HCT116 (cell line): Measurements from ENCODE around the gene FAM98B. TPM values are rescaled to one million over a fixed set of nuclear protein-coding genes. Genes with fewer than 3 reads are reported as not detected.

Experiments used
- ATAC-seq: fragments of 200-7000 bp; cut with Tn5 transposase; 2 replicates; pipeline ENCODE4 v1.9.1; 2020; ENCODE audit warnings: mild to moderate bottlenecking, moderate library complexity
- BruUV-seq: library from RNA; stranded (reverse); fragments of 400-500 nt; replicated peaks from 2 replicates; lab custom pipeline; 2021; lab: Mats Ljungman, UMichigan
- CTCF ChIA-PET: fragments of 300-600 bp; sonication (Branson Sonifier 250); formaldehyde crosslinking; loops from one replicate; lab custom pipeline; 2021; ENCODE audit warnings: antibody characterized with exemption; lab: Charles Lee
- POLR2A ChIA-PET: fragments of 300-600, 350-600 bp; sonication (Branson Sonifier 250); formaldehyde crosslinking; loops from one replicate; lab custom pipeline; 2021; ENCODE audit warnings: antibody characterized with exemption; lab: Charles Lee
- RAD21 ChIA-PET, 2 experiments: fragments of 300-600 bp; sonication (Branson Sonifier 250); formaldehyde crosslinking; loops; one replicate each; lab custom pipeline; 2023; ENCODE audit warnings: low total read pairs in 2 of 2; ENCODE audit not compliant: uncharacterized antibody in 2 of 2, unreplicated experiment in 2 of 2, low non-redundant PET in 1 of 2; lab: Charles Lee
- DNase-seq: peaks from one replicate; pipeline ENCODE4 v3.0.0-alpha.2; 2010; ENCODE audit warnings: low read depth, low spot score
- H2AFZ ChIP-seq: fragments of 200-600 bp; shearing (Covaris generic), sonication (generic); 2 replicates; pipeline ENCODE4 v1.6.1; 2017; ENCODE audit warnings: low read depth, mixed run types, mixed read lengths, antibody characterized with exemption, low read length; ENCODE audit not compliant: poor library complexity, severe bottlenecking
- H3K27ac ChIP-seq: 2 replicates; pipeline ENCODE4 v1.5.1; 2012; ENCODE audit warnings: low read depth, low read length
- H3K27me3 ChIP-seq: fragments of 200-600 bp; sonication (generic); 2 replicates; pipeline ENCODE4 v1.6.1; 2016; ENCODE audit warnings: mixed run types, low read length, mixed read lengths; ENCODE audit not compliant: insufficient read depth
- H3K36me3 ChIP-seq, 2 experiments: fragments of 200-500 bp in 1 of 2; fragments of 200-600 bp in 1 of 2; sonication (Bioruptor generic) in 1 of 2; sonication (generic) in 1 of 2; 2 replicates each; pipeline versions ENCODE4 v1.5.1 to v1.6.1; 2014 to 2016; ENCODE audit warnings: low read length in 2 of 2, inconsistent platforms in 1 of 2, mixed read lengths in 1 of 2, mixed run types in 1 of 2; ENCODE audit not compliant: insufficient read depth in 2 of 2, control insufficient read depth in 1 of 2
- H3K4me1 ChIP-seq, 2 experiments: fragments of 200-600 bp in 1 of 2; sonication (generic) in 1 of 2; 2 replicates each; pipeline versions ENCODE4 v1.5.1 to v1.6.1; 2012 to 2017; ENCODE audit warnings: low read length in 2 of 2, inconsistent platforms in 1 of 2, mild to moderate bottlenecking in 1 of 2, mixed read lengths in 1 of 2, mixed run types in 1 of 2, moderate library complexity in 1 of 2; ENCODE audit not compliant: insufficient read depth in 2 of 2, control insufficient read depth in 1 of 2
- H3K4me2 ChIP-seq: fragments of 200-600 bp; sonication (generic); 2 replicates; pipeline ENCODE4 v1.6.1; 2017; ENCODE audit warnings: mixed run types, low read length, mixed read lengths
- H3K4me3 ChIP-seq, 2 experiments: fragments of 200-600 bp in 1 of 2; sonication (generic) in 1 of 2; replicated peaks in 1 of 2; 2 replicates each; pipeline ENCODE4 v1.5.1; 2011 to 2016; ENCODE audit warnings: low read length in 2 of 2, control low read depth in 1 of 2, low read depth in 1 of 2, mild to moderate bottlenecking in 1 of 2, mixed read lengths in 1 of 2, mixed run types in 1 of 2
- H3K79me2 ChIP-seq: fragments of 200-600 bp; sonication (generic); 2 replicates; pipeline ENCODE4 v1.6.1; 2017; ENCODE audit warnings: mild to moderate bottlenecking, mixed run types, low read length, moderate library complexity, mixed read lengths; ENCODE audit not compliant: insufficient read depth
- H3K9ac ChIP-seq: fragments of 200-600 bp; sonication (generic); 2 replicates; pipeline ENCODE4 v1.6.1; 2016; ENCODE audit warnings: low read length, mixed read lengths
- H3K9me2 ChIP-seq: fragments of 200-600 bp; sonication (generic), shearing (Covaris generic); 2 replicates; pipeline ENCODE4 v1.6.1; 2017; ENCODE audit warnings: mixed run types, mild to moderate bottlenecking, moderate library complexity; ENCODE audit not compliant: insufficient read depth
- H3K9me3 ChIP-seq, 2 experiments: fragments of 200-500 bp in 1 of 2; fragments of 200-600 bp in 1 of 2; sonication (Bioruptor generic) in 1 of 2; sonication (generic) in 1 of 2; 2 replicates each; pipeline ENCODE4 v1.6.1; 2014 to 2017; ENCODE audit warnings: low read length in 2 of 2, mixed read lengths in 2 of 2, inconsistent platforms in 1 of 2, low read depth in 1 of 2, mild to moderate bottlenecking in 1 of 2, mixed run types in 1 of 2, moderate library complexity in 1 of 2; ENCODE audit not compliant: control insufficient read depth in 1 of 2, insufficient read depth in 1 of 2
- H4K20me1 ChIP-seq: fragments of 200-600 bp; sonication (generic), shearing (Covaris generic); 2 replicates; pipeline ENCODE4 v1.6.1; 2017; ENCODE audit warnings: mixed run types, mild to moderate bottlenecking, moderate library complexity; ENCODE audit not compliant: insufficient read depth
- CBX3 ChIP-seq: IDR thresholded peaks from 2 replicates; pipeline ENCODE4 v1.6.1; 2012; ENCODE audit warnings: low read depth
- EZH2 ChIP-seq: fragments of 200-600 bp; sonication (generic); IDR thresholded peaks from 2 replicates; pipeline ENCODE4 v1.6.1; 2017; ENCODE audit warnings: antibody characterized with exemption, mixed run types
- EZH2phosphoT487 ChIP-seq: fragments of 200-600 bp; IDR thresholded peaks from 2 replicates; pipeline ENCODE4 v1.6.1; 2018; ENCODE audit warnings: antibody characterized with exemption, borderline replicate concordance
- POLR2AphosphoS5 ChIP-seq: IDR thresholded peaks from 2 replicates; pipeline ENCODE4 v1.6.1; 2011; ENCODE audit warnings: mild to moderate bottlenecking, low read depth, low read length, moderate library complexity
- SP1 ChIP-seq: IDR thresholded peaks from 2 replicates; pipeline ENCODE4 v1.6.1; 2012; ENCODE audit warnings: low read depth
- YY1 ChIP-seq: IDR thresholded peaks from 2 replicates; pipeline ENCODE4 v1.6.1; 2011; ENCODE audit warnings: low read length, low read depth, moderate library complexity, mild to moderate bottlenecking; ENCODE audit not compliant: insufficient replicate concordance; ENCODE audit errors: extremely low read depth
- ZFX ChIP-seq: fragments of 450-650 bp; IDR thresholded peaks from 2 replicates; pipeline ENCODE4 v1.6.1; 2017
- ZNF274 ChIP-seq: fragments of 200-500 bp; sonication (Bioruptor generic); IDR thresholded peaks from 2 replicates; pipeline ENCODE4 v1.6.1; 2014; ENCODE audit warnings: mild to moderate bottlenecking, low read depth, low read length, inconsistent platforms
- intact Hi-C: fragments of 100-400 bp; cut with micrococcal nuclease; formaldehyde crosslinking; loops from 2 replicates; pipeline ENCODE4 v1.10.0; 2022
- total RNA-seq: library from RNA; stranded (reverse); gene quantifications from one replicate; pipeline ENCODE4 v1.2.1, GENCODE V29; 2021; ENCODE audit not compliant: unreplicated experiment
- TF ChIP-seq, protein P1 (sequence below): IDR thresholded peaks from 2 replicates; pipeline ENCODE4 v1.6.1; 2012; ENCODE audit warnings: low read depth
- TF ChIP-seq, protein P2 (sequence below): IDR thresholded peaks from 2 replicates; pipeline ENCODE4 v1.6.1; 2011; ENCODE audit warnings: mild to moderate bottlenecking, low read length, moderate library complexity; ENCODE audit not compliant: insufficient replicate concordance; ENCODE audit errors: extremely low read depth

FAM98B gene
- total RNA-seq, 1 experiment from 2014 or later, result 44.3 TPM

DNA sequence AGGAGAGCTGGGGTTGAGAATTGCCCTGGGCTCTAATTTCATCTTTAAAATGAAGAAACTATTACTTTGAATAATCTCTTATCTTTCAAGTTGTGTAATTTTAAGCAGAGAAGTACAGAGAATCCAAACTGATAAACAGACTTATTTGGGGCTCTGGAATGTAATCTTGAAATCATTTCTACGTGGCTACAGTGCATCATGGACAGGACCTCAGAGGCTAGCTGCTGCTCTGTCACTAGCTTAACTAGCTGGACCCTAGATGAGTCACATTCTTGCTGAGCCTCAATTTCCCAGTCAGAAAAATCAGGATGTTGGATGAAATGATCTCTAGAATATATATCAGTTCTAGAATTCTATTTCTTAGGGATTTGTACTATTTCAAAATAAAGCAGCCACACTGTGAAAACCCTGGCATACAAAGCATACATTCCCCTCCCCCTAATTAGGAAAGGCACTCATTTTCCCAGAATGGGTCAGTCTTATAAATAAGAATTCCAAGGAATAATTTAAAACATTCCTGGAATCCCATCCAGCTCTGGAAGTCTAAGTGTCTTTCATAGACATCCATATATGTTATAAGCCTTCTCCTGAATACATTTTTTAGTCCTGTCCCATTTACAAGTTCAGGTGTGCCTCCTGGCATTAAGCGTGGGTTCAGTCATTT, 63.5 kb downstream of the FAM98B start (continued):
- TF ChIP-seq, protein P1, sequence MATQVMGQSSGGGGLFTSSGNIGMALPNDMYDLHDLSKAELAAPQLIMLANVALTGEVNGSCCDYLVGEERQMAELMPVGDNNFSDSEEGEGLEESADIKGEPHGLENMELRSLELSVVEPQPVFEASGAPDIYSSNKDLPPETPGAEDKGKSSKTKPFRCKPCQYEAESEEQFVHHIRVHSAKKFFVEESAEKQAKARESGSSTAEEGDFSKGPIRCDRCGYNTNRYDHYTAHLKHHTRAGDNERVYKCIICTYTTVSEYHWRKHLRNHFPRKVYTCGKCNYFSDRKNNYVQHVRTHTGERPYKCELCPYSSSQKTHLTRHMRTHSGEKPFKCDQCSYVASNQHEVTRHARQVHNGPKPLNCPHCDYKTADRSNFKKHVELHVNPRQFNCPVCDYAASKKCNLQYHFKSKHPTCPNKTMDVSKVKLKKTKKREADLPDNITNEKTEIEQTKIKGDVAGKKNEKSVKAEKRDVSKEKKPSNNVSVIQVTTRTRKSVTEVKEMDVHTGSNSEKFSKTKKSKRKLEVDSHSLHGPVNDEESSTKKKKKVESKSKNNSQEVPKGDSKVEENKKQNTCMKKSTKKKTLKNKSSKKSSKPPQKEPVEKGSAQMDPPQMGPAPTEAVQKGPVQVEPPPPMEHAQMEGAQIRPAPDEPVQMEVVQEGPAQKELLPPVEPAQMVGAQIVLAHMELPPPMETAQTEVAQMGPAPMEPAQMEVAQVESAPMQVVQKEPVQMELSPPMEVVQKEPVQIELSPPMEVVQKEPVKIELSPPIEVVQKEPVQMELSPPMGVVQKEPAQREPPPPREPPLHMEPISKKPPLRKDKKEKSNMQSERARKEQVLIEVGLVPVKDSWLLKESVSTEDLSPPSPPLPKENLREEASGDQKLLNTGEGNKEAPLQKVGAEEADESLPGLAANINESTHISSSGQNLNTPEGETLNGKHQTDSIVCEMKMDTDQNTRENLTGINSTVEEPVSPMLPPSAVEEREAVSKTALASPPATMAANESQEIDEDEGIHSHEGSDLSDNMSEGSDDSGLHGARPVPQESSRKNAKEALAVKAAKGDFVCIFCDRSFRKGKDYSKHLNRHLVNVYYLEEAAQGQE, result no peak

DNA sequence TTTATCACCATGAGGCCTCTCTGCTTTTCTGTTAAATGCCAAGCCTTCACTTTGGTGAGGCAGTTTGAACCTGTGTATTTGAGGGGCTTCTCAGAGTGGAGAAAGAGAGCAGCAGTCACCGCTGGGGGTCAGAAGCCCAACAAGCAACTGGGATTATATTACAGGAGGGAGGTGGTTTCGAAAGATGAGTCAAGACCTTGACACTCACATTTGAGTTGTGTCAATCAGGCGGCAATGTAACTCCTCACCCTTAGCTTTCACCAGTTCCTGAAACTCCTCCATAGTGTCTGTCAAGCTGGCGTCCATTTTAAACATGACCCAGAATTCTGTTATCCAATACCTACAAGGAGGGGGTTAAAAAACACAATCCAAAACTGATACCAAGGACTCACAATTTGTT, 64.2 kb downstream of the FAM98B start:
- Histone ChIP-seq H4K20me1 (no peaks in the 10 kb centered on the region), H3K27me3 (no peaks in the 10 kb centered on the region), H3K4me2 (no peak overlapping the region), H3K9me3 (no peaks in the 10 kb centered on the region), H2AFZ (no peak overlapping the region), H3K9ac (no peak overlapping the region), H3K4me3 (no peak overlapping the region), H3K79me2 (no peaks in the 10 kb centered on the region), H3K36me3 (no peaks in the 10 kb centered on the region), H3K9me2 (no peaks in the 10 kb centered on the region), H3K27ac (no peak overlapping the region), H3K4me1 (no peaks in the 10 kb centered on the region)
- ChIA-PET RAD21 (no interaction called here), POLR2A (no interaction called here), CTCF (interaction anchor here (2.0 kb wide), 1 partner anchor 46 kb away, joined by 4 read pairs; no protein-coding TSS in a partner anchor)
- BruUV-seq, result no TSS peak
- ATAC-seq (no peak), DNase-seq (no peak)
- intact Hi-C loops, result no loop called here
- TF ChIP-seq EZH2phosphoT487 (no peak), EZH2 (no peak), CBX3 (no peak), SP1 (no peak), YY1 (no peak), ZNF274 (no peak), POLR2AphosphoS5 (no peak), ZFX (no peak)
- TF ChIP-seq, protein P2, sequence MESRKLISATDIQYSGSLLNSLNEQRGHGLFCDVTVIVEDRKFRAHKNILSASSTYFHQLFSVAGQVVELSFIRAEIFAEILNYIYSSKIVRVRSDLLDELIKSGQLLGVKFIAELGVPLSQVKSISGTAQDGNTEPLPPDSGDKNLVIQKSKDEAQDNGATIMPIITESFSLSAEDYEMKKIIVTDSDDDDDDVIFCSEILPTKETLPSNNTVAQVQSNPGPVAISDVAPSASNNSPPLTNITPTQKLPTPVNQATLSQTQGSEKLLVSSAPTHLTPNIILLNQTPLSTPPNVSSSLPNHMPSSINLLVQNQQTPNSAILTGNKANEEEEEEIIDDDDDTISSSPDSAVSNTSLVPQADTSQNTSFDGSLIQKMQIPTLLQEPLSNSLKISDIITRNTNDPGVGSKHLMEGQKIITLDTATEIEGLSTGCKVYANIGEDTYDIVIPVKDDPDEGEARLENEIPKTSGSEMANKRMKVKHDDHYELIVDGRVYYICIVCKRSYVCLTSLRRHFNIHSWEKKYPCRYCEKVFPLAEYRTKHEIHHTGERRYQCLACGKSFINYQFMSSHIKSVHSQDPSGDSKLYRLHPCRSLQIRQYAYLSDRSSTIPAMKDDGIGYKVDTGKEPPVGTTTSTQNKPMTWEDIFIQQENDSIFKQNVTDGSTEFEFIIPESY, result no peak
